Measurements from ENCODE around the gene HOXB9. TPM values are rescaled to one million over a fixed set of nuclear protein-coding genes. Genes with fewer than 3 reads are reported as not detected.

HOXB9 gene
- total RNA-seq, 1 experiment from 2014 or later, result not detected

- H2BK12ac ChIP-seq (ENCODE audit: insufficient read length, low read depth, low read length), result no peak overlapping the region
- H3K23me2 ChIP-seq (ENCODE audit: insufficient read length, low read depth, low read length, poor library complexity, severe bottlenecking), result no peaks in the 10 kb centered on the region
- TF ChIP-seq, protein P1, sequence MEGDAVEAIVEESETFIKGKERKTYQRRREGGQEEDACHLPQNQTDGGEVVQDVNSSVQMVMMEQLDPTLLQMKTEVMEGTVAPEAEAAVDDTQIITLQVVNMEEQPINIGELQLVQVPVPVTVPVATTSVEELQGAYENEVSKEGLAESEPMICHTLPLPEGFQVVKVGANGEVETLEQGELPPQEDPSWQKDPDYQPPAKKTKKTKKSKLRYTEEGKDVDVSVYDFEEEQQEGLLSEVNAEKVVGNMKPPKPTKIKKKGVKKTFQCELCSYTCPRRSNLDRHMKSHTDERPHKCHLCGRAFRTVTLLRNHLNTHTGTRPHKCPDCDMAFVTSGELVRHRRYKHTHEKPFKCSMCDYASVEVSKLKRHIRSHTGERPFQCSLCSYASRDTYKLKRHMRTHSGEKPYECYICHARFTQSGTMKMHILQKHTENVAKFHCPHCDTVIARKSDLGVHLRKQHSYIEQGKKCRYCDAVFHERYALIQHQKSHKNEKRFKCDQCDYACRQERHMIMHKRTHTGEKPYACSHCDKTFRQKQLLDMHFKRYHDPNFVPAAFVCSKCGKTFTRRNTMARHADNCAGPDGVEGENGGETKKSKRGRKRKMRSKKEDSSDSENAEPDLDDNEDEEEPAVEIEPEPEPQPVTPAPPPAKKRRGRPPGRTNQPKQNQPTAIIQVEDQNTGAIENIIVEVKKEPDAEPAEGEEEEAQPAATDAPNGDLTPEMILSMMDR (conservative IDR thresholded peaks at IDR 0.05), result no peak
- no peak overlapping the region for H3K23ac ChIP-seq (ENCODE audit: insufficient read length, low read depth, low read length)
- no peaks in the 10 kb centered on the region; the same call in 1 of the 2 replicates for H3K79me2 ChIP-seq (ENCODE audit: insufficient read depth, low read length)
- H3K4me1 ChIP-seq (ENCODE audit: insufficient read depth, low read length), result no peaks in the 10 kb centered on the region
- H2BK5ac ChIP-seq (ENCODE audit: insufficient read length, low read length), result no peak overlapping the region
- no peaks in the 10 kb centered on the region for H3K9me3 ChIP-seq (ENCODE audit: control insufficient read depth, low read depth, low read length)
- peaks cover 11 to 17% of the 10 kb centered on the region in 2 experiments for H3K4me1 Mint-ChIP-seq
- H3K18ac ChIP-seq (ENCODE audit: insufficient read length, low read depth, low read length), result no peak overlapping the region
- H4K91ac ChIP-seq (ENCODE audit: insufficient read length, low read depth, low read length), result no peak overlapping the region
- WGBS (ENCODE audit: extremely low coverage, insufficient read length, low lambda C conversion rate), result no CpG with 5 or more reads among the region's 6 CpGs
- H3K9me3 Mint-ChIP-seq, result peaks cover 0 to 9% of the 10 kb centered on the region in 2 experiments; a peak in 3 of 5 replicates
- no peaks in the 10 kb centered on the region for H3K79me1 ChIP-seq (ENCODE audit: insufficient read depth, low read depth, low read length, poor library complexity, severe bottlenecking)
- H3K14ac ChIP-seq (ENCODE audit: insufficient read depth, low read length), result no peak overlapping the region
- no peak overlapping the region for H2BK120ac ChIP-seq (ENCODE audit: low read depth, low read length, poor library complexity, severe bottlenecking)
- H3K4me3 Mint-ChIP-seq, result no peak overlapping the region
- H4K8ac ChIP-seq (replicated peaks; ENCODE audit: insufficient read length, low read depth, low read length), result no peak overlapping the region
- no peak overlapping the region for H2BK20ac ChIP-seq (ENCODE audit: low read depth, low read length, poor library complexity, severe bottlenecking)
- H3K9ac ChIP-seq (ENCODE audit: extremely low read depth, insufficient read length, low read length), result no peak overlapping the region
- no peak overlapping the region for H3K56ac ChIP-seq (ENCODE audit: insufficient read length, low read depth, low read length)
- no peak overlapping the region for H2BK15ac ChIP-seq (ENCODE audit: low read depth, low read length)
- H3K27me3 Mint-ChIP-seq (ENCODE audit: low read depth), result peaks cover 100% of the 10 kb centered on the region
- H3K4ac ChIP-seq (ENCODE audit: low read depth, low read length), result no peak overlapping the region
- no peaks in the 10 kb centered on the region for H4K20me1 ChIP-seq (ENCODE audit: control insufficient read depth, insufficient read depth, insufficient read length)
- H4K5ac ChIP-seq (ENCODE audit: insufficient read length, low read depth, low read length), result no peak overlapping the region
- no peaks in the 10 kb centered on the region; a peak in 1 of 7 replicates for H3K36me3 Mint-ChIP-seq (ENCODE audit: insufficient read depth in 1 of 3, low read depth in 3 of 3)
- H3K27ac ChIP-seq (ENCODE audit: insufficient read length, low read depth, low read length), result no peak overlapping the region
- H2AFZ ChIP-seq (ENCODE audit: low read length), result no peak overlapping the region
- H2AK5ac ChIP-seq (ENCODE audit: insufficient read length, low read length), result no peak overlapping the region
- no peak overlapping the region for H3T11ph ChIP-seq (ENCODE audit: low read length)
- no peak for DNase-seq
- H3K4me2 ChIP-seq (ENCODE audit: insufficient read depth, insufficient read length, low read length), result no peak overlapping the region
- H3K27me3 ChIP-seq (ENCODE audit: insufficient read depth, low read length), result peaks cover 98% of the 10 kb centered on the region
- H3K27ac Mint-ChIP-seq, result no peak overlapping the region
Measured at GRCh38 chr17:48639982-48640857, 14.1 kb upstream of the HOXB9 start.

All from H9 (cell line).